ENCODE data around the gene DGKZ.
"Not testable (repeated sequence)": the region's sequence is repeated elsewhere in the genome, so short reads cannot be mapped to it uniquely, and the experiment has no call there.

DGKZ gene

DNA sequence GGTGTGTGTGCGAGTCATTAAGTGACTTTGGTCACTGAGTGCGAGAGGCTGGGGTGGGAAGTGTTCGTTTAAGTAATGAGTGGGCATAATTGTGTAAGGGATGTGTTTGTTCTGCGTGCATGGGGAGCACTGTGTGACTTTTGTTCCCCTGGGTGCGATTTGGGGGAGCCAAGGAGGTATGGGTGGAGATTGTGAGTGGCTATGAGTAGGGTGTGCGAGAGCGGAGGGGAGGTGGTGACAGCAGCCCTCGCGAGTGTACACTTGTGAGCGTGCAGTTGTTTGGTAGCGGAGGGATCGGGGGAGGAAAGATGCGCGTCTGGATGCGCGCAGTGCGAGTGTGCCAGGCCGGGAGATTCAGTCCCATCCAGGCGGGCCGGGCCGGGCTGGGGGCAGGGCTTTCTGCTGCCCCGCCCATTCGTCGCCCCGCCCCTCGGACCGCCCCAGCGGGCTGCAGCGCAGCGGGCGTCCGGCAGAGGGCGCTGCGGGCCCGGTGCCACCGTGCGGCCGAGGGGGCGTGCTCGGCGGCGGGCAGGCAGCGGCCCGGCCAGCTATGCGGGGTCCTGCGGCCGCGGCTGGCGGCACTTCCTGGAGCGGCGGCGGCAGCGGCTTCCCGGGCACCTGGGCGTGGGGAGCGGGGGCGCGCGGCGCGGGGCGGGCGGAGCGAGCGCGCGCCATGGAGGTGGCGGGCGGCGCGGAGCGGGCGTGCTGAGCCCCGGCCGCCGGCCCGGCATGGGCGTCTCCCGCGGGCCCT, at the start of gene DGKZ:
Gene DGKZ (plus strand): TSS at position 578 of the 751 bp plus-strand sequence. CDS start 197 bp downstream, outside the sequence.
- DNase-seq: peak; percentile 79 to 83

- DNase-seq: no peak
Observed at GRCh38 chr11:46298699-46299433, 48.4 kb upstream of the DGKZ start.

DNA sequence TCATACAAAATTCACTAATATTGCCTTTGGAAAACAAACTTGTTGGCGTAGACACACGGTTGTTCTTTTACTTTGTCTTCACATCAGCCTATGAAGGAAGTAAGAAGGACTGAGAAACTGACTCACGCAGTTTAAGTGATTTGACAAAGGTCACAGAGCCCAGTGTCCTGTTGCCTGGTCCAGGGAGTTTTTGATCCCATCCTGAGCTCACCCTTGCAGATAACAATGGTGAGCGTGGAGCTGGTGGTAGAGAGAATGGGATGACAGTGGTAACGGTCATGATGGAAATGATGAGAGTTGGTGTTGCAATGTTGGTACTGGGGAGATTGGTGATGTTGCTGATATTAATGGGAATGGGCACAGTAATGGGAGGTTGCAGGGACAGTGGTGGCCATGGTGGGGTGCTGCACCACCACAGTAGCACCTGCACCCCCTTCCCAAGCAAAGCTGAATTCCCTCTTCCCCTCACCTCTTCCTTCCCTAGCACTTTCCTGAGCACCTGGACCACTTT, 47.8 kb upstream of the DGKZ start:
- DNase-seq: no peak

GRCh38 chr11:46300270-46300669, 47.0 kb upstream of the DGKZ start:
- no peak for DNase-seq

DNA sequence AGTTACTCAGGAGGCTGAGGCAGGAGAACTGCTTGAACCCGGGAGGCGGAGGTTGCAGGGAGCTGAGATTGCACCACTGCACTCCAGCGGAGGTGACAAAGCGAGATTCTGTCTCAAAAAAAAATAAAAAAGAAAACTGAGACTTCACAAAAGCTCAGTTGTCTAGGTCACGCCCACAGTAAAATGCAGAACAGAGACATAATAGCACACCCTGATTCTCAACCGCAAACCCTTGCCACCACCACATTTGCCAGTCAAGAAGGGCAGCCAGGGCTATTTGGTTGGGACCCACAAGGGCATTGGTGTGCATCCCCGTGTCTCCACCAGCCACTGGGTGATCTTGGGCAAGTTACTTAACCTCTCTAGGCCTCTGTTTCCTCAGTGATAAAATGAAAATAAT, 44.4 kb upstream of the DGKZ start:
- no peak for DNase-seq

DNA sequence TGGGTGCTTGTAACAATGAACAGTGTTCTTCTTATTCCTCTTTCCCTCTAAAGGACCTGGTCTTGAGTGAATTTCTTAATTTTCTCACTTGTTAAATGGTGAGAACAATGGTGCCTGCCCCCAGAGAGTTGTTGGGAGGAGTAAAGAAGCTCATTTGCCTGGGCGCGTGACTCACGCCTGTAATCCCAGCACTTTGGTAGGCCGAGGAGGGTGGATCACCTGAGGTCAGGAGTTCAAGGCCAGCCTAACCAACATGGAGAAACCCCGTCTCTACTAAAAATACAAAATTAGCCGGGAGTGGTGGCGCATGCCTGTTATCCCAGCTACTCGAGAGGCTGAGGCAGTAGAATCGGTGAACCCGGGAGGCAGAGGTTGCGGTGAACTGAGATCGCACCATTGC, 43.2 kb upstream of the DGKZ start:
- DNase-seq: not testable (repeated sequence)

DNA sequence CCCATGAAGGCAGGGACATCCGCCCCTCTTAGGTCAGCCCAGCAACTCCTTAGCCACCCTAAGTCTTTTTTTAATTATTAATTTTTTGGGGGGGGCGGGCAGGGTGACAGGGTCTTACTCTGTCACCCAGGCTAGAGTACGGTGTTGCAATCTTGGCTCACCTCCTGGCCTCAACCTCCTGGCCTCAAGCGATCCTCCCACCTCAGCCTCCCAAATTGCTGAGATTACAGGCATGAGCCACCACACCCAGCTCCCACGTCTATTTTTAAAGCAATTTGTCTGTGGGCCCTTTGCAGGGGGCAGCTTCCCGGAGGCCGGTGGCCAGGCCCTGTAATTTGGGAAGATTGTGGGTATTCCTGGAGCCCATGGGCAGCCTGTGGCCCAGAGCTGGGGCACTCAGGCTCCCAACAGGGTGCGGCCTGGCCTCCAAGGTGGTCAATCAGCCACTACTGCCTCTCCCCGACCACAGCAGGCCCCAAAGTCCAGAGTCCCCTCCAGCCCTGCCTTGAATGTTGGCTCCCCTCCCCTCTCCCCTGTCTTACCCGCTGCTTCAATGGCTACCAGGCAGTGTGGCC, 42.6 kb upstream of the DGKZ start:
- DNase-seq: no peak

DNA sequence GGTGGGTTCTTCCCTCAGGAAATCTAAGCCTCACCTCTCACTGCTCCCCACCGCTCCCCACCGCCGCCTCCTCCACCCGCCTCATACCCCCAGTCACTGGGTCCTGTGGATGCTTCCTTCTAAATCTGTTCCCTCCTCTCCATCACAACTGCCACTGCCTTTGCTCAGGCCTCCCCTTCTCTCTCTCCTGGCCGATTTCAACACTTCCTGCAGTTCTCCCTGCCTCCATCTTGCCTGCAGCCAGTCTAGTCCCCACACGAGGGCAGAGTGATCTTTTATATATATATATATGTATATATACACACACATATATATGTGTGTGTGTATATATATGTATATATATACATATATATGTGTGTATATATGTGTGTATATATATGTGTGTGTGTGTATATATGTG, 42.0 kb upstream of the DGKZ start:
- DNase-seq: peak; percentile 91 to 94

DNA sequence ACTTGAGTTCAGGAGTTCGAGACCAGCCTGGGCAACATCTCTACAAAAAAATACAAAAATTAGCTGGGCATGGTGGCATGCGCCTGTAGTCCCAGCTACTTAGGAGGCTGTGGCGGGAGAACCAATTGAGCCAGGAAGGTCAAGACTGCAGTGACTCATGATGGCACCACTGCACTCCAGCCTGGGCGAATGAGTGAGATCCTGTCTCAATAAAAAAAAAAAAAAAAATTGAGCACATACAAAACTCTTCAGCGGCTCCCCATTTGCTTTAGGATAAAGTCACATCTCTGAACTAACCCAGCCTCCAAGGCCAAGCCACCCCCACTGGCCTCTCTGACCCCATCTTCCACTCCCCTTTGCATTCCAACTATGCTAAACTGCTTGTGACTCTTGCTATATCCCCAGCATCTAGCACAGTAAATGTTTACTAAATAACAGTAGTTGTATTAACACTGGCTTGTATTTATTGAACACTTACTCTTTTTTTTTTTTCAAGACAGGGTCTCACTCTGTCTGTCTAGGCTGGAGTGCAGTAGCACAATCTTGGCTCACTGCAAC, 40.9 kb upstream of the DGKZ start:
- DNase-seq: no peak

DNA sequence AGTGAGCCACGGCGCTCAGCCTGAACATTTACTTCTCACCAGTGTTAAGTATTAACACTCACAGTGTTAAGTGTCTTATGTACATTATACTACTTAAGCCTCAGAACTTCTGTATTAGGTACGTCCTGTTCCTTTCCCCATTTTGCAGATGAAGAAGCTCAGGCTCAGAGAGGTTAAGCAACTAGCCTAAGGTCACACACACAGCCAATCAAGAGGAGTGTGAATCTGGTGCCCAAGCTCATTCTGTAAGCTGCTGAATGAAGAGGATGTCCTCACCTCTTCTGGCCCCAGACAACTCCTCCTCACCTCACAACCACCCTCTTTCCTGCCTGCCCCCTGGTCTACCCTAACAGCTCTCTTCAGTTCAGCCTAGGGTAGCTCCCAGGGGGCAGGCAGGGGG, 39.9 kb upstream of the DGKZ start:
- no peak for DNase-seq

- DNase-seq: no peak
Observed at GRCh38 chr11:46307785-46308341, 39.4 kb upstream of the DGKZ start.

GRCh38 chr11:46308631-46309419, 38.4 kb upstream of the DGKZ start:
- DNase-seq: peak; percentile 45 to 72

- DNase-seq: peak in 1 of 2 experiments; percentile 14
Observed at GRCh38 chr11:46309814-46310259, 37.4 kb upstream of the DGKZ start.

DNA sequence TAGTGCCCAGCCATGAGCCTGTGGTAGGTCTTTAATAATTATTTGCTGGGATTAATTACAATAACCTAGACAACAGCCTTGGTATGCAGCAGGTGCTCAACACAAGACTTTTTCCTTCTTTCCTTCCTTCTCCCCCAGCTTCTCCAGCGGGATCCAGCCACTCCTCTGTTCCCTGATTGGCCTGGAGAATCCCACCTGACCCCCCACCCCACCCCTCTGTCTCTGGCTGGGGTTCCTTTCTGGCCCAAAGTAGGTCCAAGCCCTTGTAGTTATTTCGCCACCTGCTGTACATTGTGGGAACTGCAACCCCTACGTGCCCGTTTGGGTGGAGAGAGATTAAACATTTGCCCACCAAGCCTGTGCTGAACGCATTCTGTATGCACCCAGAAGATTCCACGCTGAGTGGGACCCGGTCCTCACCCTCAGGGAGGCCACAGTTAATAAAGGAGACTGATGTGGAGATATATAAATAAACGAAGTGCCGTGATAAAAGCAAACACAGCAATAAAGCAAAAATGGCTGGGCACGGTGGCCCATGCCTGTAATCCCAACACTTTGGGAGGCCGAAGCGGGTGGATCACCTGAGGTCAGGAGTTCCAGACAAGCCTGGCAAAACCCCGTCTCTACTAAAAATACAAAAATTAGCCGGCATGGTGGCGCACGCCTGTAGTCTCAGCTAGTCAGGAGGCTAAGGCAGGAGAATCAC, 32.1 kb upstream of the DGKZ start:
- DNase-seq: peak; percentile 70 to 81

- no peak for DNase-seq
Observed at GRCh38 chr11:46315783-46316563, 31.3 kb upstream of the DGKZ start.

DNA sequence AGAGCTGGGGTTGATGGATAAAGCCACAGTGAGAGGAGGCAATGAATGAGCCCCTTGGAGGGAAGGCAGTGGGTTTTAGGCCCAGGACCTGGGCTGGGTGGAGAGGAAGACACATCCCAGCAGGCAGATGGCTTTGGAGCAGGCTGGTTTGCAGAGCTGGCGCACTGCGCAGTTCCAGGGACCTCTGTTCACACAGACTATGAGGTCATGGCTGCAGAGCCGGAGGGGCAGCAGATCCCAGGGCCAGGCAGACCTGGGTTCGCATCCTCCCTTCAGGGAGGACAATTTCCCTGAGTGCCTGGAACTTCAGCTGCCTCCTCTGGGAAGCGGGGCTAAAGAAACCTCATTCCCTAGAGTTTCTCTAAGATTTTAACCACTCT, 28.2 kb upstream of the DGKZ start:
- DNase-seq: peak; percentile 89 to 92

GRCh38 chr11:46321757-46322156, 25.5 kb upstream of the DGKZ start:
- DNase-seq: peak in 1 of 2 experiments; percentile 13

- peak in 1 of 2 experiments; percentile 26 for DNase-seq
Observed at GRCh38 chr11:46322759-46323158, 24.5 kb upstream of the DGKZ start.

DNA sequence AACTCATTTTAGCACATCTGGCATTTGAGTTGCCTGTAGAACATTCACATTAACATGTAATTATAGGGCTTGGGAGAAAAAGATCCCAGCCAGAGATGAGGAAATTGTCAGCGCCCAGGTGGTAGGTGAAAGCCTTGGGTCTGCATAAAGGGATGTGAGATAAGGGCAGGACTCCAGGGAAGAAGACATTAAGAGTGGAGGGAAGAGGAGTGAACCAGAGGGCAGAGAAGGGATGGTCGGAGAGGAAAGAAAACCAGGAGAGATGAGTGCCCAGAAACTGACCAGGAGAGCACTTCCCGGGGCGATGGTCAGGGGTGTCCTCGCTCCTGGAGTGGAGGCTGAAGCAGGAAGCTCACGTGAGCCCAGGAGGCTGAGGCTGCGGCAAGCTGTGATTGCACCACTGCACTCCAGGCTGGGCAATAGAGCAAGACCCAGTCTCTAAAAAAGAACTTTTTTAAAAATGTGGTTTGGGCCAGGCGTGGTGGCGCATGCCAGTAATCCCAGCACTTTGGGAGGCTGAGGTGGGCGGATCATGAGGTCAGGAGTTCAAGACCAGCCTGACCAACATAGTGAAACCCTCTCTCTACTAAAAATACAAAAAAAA, 20.3 kb upstream of the DGKZ start:
- DNase-seq: no peak

GRCh38 chr11:46327829-46328228, 19.4 kb upstream of the DGKZ start:
- no peak for DNase-seq

Data from Kasumi-1 (cell line).